Nephron (organoid): ENCODE data around the gene PHYHIPL.

Experiments used
- H3K27ac Mint-ChIP-seq, 3 experiments: 2 replicates each; pipeline ENCODE4 v1.8.0; 2020; ENCODE audit warnings: mixed read lengths in 3 of 3, mild to moderate bottlenecking in 2 of 3, moderate library complexity in 1 of 3
- H3K27me3 Mint-ChIP-seq: 2 replicates; pipeline ENCODE4 v1.8.0; 2021; ENCODE audit warnings: low read depth, mild to moderate bottlenecking, moderate library complexity, mixed read lengths
- H3K36me3 Mint-ChIP-seq: 2 replicates; pipeline ENCODE4 v1.8.0; 2020; ENCODE audit warnings: low read depth, mixed read lengths
- H3K4me1 Mint-ChIP-seq: 2 replicates; pipeline ENCODE4 v1.8.0; 2020; ENCODE audit warnings: mixed read lengths
- H3K4me3 Mint-ChIP-seq, 3 experiments: 2 replicates each; pipeline ENCODE4 v1.8.0; 2020; ENCODE audit warnings: mild to moderate bottlenecking in 3 of 3, mixed read lengths in 3 of 3, moderate library complexity in 2 of 3
- H3K9me3 Mint-ChIP-seq: 2 replicates; pipeline ENCODE4 v1.8.0; 2020; ENCODE audit warnings: mixed read lengths
- TF ChIP-seq, protein P1 (sequence below), 3 experiments: fragments of 200-600 bp; sonication (generic); IDR thresholded peaks; one replicate each; pipeline ENCODE4 v1.5.0; 2021; ENCODE audit warnings: antibody characterized with exemption in 3 of 3; ENCODE audit not compliant: unreplicated experiment in 3 of 3

PHYHIPL gene

GRCh38 chr10:59290448-59290847 is 114.0 kb downstream of the PHYHIPL start:
- Mint-ChIP-seq H3K4me1 (peaks cover 17% of the 10 kb centered on the region), H3K9me3 (no peaks in the 10 kb centered on the region), H3K36me3 (no peaks in the 10 kb centered on the region), H3K4me3 (no peak overlapping the region), H3K27ac (no peak overlapping the region), H3K27me3 (peaks cover 5% of the 10 kb centered on the region)
- TF ChIP-seq, protein P1, sequence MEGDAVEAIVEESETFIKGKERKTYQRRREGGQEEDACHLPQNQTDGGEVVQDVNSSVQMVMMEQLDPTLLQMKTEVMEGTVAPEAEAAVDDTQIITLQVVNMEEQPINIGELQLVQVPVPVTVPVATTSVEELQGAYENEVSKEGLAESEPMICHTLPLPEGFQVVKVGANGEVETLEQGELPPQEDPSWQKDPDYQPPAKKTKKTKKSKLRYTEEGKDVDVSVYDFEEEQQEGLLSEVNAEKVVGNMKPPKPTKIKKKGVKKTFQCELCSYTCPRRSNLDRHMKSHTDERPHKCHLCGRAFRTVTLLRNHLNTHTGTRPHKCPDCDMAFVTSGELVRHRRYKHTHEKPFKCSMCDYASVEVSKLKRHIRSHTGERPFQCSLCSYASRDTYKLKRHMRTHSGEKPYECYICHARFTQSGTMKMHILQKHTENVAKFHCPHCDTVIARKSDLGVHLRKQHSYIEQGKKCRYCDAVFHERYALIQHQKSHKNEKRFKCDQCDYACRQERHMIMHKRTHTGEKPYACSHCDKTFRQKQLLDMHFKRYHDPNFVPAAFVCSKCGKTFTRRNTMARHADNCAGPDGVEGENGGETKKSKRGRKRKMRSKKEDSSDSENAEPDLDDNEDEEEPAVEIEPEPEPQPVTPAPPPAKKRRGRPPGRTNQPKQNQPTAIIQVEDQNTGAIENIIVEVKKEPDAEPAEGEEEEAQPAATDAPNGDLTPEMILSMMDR (IDR thresholded peaks at IDR 0.05; ENCODE audit: unreplicated experiment in 3 of 3) = no peak
